ENCODE measurements around the gene PKDREJ. TPM values are rescaled to one million over a fixed set of nuclear protein-coding genes. Genes with fewer than 3 reads are reported as not detected.
"Not testable (repeated sequence)": the region's sequence is repeated elsewhere in the genome, so short reads cannot be mapped to it uniquely, and the experiment has no call there.

PKDREJ gene
- not detected for total RNA-seq

- no peak for DNase-seq
These were observed at the start of gene PKDREJ for GRCh38 chr22:46263216-46263590. Gene PKDREJ (minus strand): TSS chr22:46263343. CDS start chr22:46263322, 21 bp downstream.

DNA sequence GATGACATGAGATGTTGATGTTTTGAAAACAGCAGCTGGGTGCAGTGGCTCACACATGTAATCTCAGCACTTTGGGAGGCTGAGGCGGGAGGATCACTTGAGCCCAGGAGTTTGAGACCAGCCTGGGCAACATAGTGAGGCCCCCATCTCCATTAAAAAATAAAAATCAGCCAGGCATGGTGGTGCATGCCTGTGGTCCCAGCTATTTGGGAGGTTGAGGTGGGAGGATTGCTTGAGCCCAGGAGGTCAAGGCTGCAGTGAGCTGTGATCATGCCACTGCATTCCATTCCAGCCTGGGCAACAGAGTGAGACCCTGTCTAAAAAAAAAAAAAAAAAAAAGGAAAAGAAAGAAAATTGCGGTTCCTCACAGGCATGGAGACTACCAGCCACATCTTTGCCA, 49.7 kb upstream of the PKDREJ start:
- DNase-seq: not testable (repeated sequence)

GRCh38 chr22:46312056-46312455, 48.9 kb upstream of the PKDREJ start:
- DNase-seq: no peak

GRCh38 chr22:46309526-46310085, 46.5 kb upstream of the PKDREJ start:
- DNase-seq: no peak

GRCh38 chr22:46308283-46308988, 45.3 kb upstream of the PKDREJ start:
- DNase-seq: no peak

DNA sequence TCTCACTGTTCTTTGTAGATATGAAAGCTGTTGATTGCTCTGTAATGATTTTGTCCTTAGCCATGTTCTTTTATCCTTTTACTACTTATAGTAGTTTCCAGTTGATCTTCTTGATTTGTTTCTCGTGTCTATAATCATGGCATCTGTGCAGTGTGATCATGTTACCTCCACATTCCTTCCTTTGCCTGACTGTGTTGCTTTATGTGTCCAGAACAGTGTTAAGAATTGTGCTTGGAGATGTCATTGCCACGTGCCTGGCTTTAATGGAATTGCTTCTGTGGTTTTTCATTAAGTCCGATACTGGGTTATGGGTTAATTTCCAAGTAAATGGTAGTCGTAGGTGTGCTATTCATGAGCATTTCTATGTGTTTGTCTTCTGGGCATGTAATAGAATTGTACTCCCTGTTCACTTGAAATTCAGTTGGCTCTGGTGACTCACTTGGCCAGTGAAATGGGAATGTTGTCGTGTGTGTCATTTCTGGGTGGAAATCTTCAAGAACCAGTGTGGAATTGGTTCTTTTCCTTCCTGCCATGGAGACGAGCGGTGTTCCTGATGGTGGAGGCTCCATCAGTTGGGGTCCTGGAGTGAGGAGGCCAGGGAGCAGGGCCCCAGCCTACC, 40.3 kb upstream of the PKDREJ start:
- DNase-seq: no peak

GRCh38 chr22:46300491-46300890, 37.3 kb upstream of the PKDREJ start:
- no peak for DNase-seq

- no peak for DNase-seq
These were observed 36.0 kb upstream of the PKDREJ start for GRCh38 chr22:46299101-46299500.

DNA sequence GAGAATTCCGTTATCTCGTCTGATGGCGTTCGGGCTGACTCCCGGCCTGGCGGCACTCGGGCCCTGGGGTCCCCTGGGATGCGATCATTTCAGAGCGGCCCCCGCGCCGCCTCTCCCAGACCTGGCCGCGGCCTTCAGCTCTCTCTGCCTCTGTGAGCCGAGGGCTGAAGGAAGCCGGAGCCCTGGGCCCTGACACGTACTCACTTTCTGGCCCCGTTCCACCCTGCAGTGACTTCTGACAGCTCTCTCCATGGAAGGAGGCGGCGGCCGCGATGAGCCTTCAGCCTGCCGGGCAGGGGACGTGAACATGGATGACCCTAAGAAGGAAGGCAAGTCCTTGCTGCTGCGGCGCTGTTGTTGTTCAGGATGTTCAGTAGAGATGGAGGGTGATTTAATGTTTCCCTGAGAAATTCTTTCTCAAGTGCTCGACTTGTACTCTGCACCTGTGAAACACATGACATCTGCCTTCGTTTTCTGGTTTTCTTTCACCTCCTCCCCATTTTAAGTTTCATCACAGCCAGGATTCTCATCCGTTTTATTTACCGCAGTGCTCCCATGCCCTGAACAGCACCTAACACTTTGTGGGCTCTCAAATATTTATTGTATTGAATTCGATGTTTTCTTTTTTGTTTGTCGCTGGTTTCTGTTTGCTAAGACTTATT, 34.1 kb upstream of the PKDREJ start:
- DNase-seq: no peak

GRCh38 chr22:46296257-46297150, 33.4 kb upstream of the PKDREJ start, which contains the start of gene GTSE1:
Gene GTSE1 (plus strand): TSS chr22:46296870. CDS start chr22:46297401, 531 bp downstream.
- peak; percentile 95 for DNase-seq

DNA sequence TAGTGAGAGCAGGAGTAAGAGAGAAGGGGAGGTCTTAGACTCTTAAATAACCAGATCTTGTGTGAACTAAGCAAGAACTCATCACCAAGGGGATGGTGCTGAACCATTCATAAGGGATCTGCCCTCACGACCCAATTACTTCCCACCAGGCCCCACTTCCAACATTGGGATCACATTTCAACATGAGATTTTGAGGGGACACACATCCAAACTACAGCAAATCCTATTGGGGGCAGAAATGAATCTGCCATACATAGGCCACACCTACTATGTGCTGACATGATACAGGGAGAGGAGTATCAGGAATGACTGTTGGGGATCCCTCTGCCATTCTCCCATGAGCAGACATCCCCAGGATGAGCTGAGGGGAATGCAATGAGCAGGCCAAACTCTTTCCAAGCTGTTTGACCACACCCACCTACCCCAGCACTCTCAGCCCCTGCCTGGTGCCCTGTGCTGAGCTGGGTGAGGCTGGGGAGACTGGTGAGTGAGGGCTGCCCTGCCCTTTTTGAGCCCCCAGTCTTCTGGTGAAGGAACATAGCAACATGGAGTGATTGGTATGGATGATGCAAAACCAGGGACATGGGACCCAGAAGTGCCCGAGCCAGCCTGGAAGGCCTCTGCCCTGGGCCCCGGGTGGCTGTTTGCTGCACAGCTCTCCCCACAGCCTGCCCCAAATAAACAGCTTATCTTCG, 32.3 kb upstream of the PKDREJ start:
- DNase-seq: no peak

- DNase-seq: no peak
These were observed 31.6 kb upstream of the PKDREJ start for GRCh38 chr22:46294784-46295183.

DNA sequence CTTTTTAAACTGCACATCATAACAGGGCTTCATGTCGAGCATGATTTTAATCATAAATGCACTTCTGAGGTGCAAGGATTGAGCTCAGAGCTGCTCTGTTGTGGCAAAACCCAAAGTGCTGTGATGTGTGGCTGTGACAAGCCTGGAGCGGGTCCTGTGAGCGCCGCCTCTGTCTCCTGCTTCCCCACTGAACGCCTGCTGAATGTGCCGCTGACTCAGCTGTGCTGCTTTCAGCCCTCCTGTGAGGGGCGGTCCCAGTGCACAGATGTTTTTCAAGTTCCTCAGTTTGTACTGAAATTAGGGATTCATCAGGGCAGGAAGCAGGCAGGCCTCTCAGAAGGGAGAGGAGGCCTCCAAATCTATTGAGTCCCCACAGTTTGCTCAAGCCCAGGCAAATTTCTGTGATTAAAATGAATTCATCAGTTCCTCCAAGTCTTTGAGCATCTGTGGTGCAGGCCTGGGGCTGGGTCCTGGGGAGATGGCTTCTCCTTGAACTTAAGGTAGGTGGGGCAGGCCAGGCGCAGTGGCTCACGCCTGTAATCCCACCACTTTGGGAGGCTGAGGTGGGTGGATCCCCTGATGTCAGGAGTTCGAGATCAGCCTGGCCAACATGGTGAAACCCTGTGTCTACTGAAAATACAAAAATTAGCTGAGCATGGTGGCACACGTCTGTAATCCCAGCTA, 30.6 kb upstream of the PKDREJ start:
- no peak for DNase-seq

GRCh38 chr22:46292732-46293131, 29.6 kb upstream of the PKDREJ start:
- DNase-seq: no peak

DNA sequence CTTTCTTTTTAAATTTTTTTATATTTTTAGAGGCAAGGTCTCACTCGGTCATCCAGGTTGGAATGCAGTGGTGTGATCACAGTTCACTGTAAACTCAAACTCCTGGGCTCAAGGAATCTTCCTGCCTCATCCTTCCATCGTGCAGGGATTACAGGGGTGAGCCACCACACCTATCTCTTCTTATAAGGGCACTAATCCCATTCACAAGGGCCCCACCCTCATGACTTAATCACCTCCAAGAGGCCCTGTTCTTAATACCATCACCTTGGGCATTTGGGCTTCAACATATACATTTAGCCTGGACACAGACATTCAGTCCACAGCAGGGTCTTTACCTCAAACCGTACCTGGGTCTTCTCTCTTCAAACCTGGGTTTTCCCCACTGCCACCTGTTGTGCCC, 29.0 kb upstream of the PKDREJ start:
- no peak for DNase-seq

DNA sequence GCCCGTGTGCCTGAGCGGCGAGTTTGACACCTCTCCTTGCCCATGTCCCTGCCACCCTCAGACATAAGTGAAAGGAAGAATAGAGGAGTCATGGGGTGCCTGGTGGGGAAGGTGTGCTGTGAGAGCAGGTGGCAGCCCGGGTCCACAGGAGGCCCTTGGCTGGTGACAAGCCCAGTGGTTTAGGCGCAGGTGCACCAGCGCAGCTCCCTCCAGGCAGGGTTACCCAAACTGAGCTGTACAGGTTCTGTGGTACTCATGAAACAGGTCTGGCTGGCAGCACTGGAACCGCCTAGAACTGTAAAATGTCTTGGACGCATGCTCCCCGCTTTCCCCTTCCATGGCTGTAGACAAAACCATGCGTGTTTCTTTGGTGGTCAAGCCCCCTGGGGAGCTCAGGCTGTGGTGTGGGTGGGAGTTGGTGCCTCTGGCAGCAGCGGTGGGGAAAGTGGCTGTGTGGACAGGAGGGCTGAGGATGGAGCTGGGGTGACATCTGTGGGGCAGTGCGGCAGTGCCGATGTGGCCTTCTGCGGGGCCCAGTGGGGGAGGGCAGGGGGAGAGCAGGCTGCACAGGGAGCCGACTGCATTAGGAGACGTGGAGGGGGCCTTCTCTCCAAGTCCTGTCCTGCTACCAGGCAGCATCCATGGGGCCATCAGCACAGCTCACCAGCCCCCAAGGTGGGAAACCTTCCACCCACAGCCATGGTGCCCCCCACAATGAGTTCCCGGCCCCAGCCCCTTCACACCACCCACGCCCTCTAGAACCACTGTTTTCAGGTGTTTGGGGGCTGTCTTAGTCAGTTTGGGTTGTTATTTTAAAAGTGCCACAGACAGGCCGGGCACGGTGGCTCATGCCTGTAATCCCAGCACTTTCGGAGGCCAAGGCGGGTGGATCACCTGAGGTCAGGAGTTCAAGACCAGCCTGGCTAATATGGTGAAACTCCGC, 28.0 kb upstream of the PKDREJ start:
- no peak for DNase-seq

- no peak for DNase-seq
These were observed 27.1 kb upstream of the PKDREJ start for GRCh38 chr22:46290121-46290842.

GRCh38 chr22:46289244-46289891, 26.2 kb upstream of the PKDREJ start:
- no peak for DNase-seq

- no peak for DNase-seq
These were observed 25.7 kb upstream of the PKDREJ start for GRCh38 chr22:46288846-46289243.
